Upper lobe of left lung (tissue), 4 donors: Measurements from ENCODE around the gene AQP1.

Experiments used
- EP300 ChIP-seq, 4 donors: sonication (generic); formaldehyde crosslinking; IDR thresholded peaks; one replicate each; pipeline ENCODE4 v1.5.1; 2017; ENCODE audit warnings: antibody characterized with exemption in 4 of 4, control low read depth in 2 of 4
- POLR2A ChIP-seq, 4 donors: fragments of 450-650 bp; IDR thresholded peaks; one replicate each; pipeline ENCODE4 v1.5.1; 2016 to 2017; ENCODE audit warnings: antibody characterized with exemption in 4 of 4, mild to moderate bottlenecking in 2 of 4
- POLR2AphosphoS5 ChIP-seq, 2 donors: sonication (generic); formaldehyde crosslinking; IDR thresholded peaks; one replicate each; pipeline ENCODE4 v1.5.1; 2017; ENCODE audit warnings: antibody characterized with exemption in 2 of 2

GRCh38 chr7:30927040-30927439 lies 15.4 kb downstream of the AQP1 start:
- TF ChIP-seq POLR2A (IDR thresholded peaks at IDR 0.05) (no peak), EP300 (IDR thresholded peaks at IDR 0.05) (no peak), POLR2AphosphoS5 (IDR thresholded peaks at IDR 0.05) (no peak)
